Activated effector memory CD4-positive, alpha-beta T cell treated with Interleukin-2 at 50 U/mL for 16 hours (primary cell): ENCODE results near the gene BMF.
"Not testable (repeated sequence)": the region's sequence is repeated elsewhere in the genome, so short reads cannot be mapped to it uniquely, and the experiment has no call there.

Experiments
- DNase-seq: peaks from one replicate; pipeline ENCODE4 v3.0.0-alpha.2; 2020

The BMF gene

GRCh38 chr15:40125950-40126349 lies 17.3 kb upstream of the BMF start:
- no peak for DNase-seq

- not testable (repeated sequence) for DNase-seq
Observed at GRCh38 chr15:40124807-40125285, 16.2 kb upstream of the BMF start.

GRCh38 chr15:40124333-40124732 lies 15.7 kb upstream of the BMF start:
- not testable (repeated sequence) for DNase-seq

- DNase-seq = not testable (repeated sequence)
Observed at GRCh38 chr15:40123863-40124262, 15.2 kb upstream of the BMF start.

- not testable (repeated sequence) for DNase-seq
Observed at GRCh38 chr15:40122989-40123388, 14.3 kb upstream of the BMF start.

- no peak for DNase-seq
Observed at GRCh38 chr15:40121911-40122638, 13.4 kb upstream of the BMF start.

- no peak for DNase-seq
Observed at GRCh38 chr15:40118473-40118872, 9.8 kb upstream of the BMF start.

GRCh38 chr15:40115670-40116093 lies 7.0 kb upstream of the BMF start:
- DNase-seq = peak; percentile 41

- DNase-seq = not testable (repeated sequence)
Observed at GRCh38 chr15:40115106-40115505, 6.4 kb upstream of the BMF start.

GRCh38 chr15:40114218-40114617 lies 5.5 kb upstream of the BMF start:
- no peak for DNase-seq

GRCh38 chr15:40112789-40113188 lies 4.1 kb upstream of the BMF start:
- no peak for DNase-seq

GRCh38 chr15:40111888-40112287 lies 3.2 kb upstream of the BMF start:
- no peak for DNase-seq

GRCh38 chr15:40110866-40111550 lies 2.3 kb upstream of the BMF start:
- DNase-seq = no peak

- DNase-seq = no peak
Observed at GRCh38 chr15:40108061-40108854, 421 bp downstream of the BMF start.

GRCh38 chr15:40106203-40107161 lies 2.2 kb downstream of the BMF start:
- DNase-seq = no peak

- DNase-seq = no peak
Observed at GRCh38 chr15:40105517-40106202, 3.0 kb downstream of the BMF start.

GRCh38 chr15:40104865-40105516 lies 3.7 kb downstream of the BMF start:
- peak; percentile 67 for DNase-seq

- no peak for DNase-seq
Observed at GRCh38 chr15:40104296-40104864, 4.3 kb downstream of the BMF start.

- DNase-seq = no peak
Observed at GRCh38 chr15:40103864-40104271, 4.8 kb downstream of the BMF start.
